Germinal center (tissue), 1 donor: ENCODE results near the gene PITPNC1.
"Not testable (repeated sequence)": the region's sequence is repeated elsewhere in the genome, so short reads cannot be mapped to it uniquely, and the experiment has no call there.

Experiments
- DNase-seq: peaks from one replicate; pipeline ENCODE4 v3.0.0; 2012; ENCODE audit warnings: mixed read lengths, low spot score

The PITPNC1 gene

GRCh38 chr17:67369676-67370075 is 7.4 kb upstream of the PITPNC1 start:
- DNase-seq = no peak

- no peak for DNase-seq
Measured at GRCh38 chr17:67372751-67373150, 4.3 kb upstream of the PITPNC1 start.

- DNase-seq = peak; percentile 81
Measured at GRCh38 chr17:67374329-67375053, 2.6 kb upstream of the PITPNC1 start.

- no peak for DNase-seq
Measured at GRCh38 chr17:67375054-67375427, 2.0 kb upstream of the PITPNC1 start.

- no peak for DNase-seq
Measured at GRCh38 chr17:67375716-67376115, 1.4 kb upstream of the PITPNC1 start.

- no peak for DNase-seq
Measured at GRCh38 chr17:67376415-67376736, 705 bp upstream of the PITPNC1 start.

- peak; percentile 78 for DNase-seq
Measured at GRCh38 chr17:67377488-67378453, 690 bp downstream of the PITPNC1 start.

GRCh38 chr17:67378454-67379250 is 1.6 kb downstream of the PITPNC1 start:
- DNase-seq = peak; percentile 75

GRCh38 chr17:67379251-67379630 is 2.2 kb downstream of the PITPNC1 start:
- DNase-seq = no peak

GRCh38 chr17:67381929-67382257 is 4.8 kb downstream of the PITPNC1 start:
- DNase-seq = no peak

- DNase-seq = no peak
Measured at GRCh38 chr17:67385122-67385988, 8.3 kb downstream of the PITPNC1 start.

- peak; percentile 19 for DNase-seq
Measured at GRCh38 chr17:67386965-67387551, 10.0 kb downstream of the PITPNC1 start.

GRCh38 chr17:67388536-67388935 is 11.5 kb downstream of the PITPNC1 start:
- not testable (repeated sequence) for DNase-seq

- no peak for DNase-seq
Measured at GRCh38 chr17:67388986-67389385, 11.9 kb downstream of the PITPNC1 start.

- DNase-seq = no peak
Measured at GRCh38 chr17:67390006-67390645, 13.0 kb downstream of the PITPNC1 start.

- DNase-seq = no peak
Measured at GRCh38 chr17:67390646-67391361, 13.7 kb downstream of the PITPNC1 start.

GRCh38 chr17:67392111-67392510 is 15.0 kb downstream of the PITPNC1 start:
- DNase-seq = no peak

- no peak for DNase-seq
Measured at GRCh38 chr17:67393809-67394397, 16.8 kb downstream of the PITPNC1 start.

- no peak for DNase-seq
Measured at GRCh38 chr17:67399676-67400075, 22.6 kb downstream of the PITPNC1 start.

GRCh38 chr17:67400193-67400592 is 23.1 kb downstream of the PITPNC1 start:
- DNase-seq = no peak
